Epithelial cell of esophagus (primary cell): ENCODE results near the gene ARHGAP22.
A peak's percentile ranks its signal among the peaks of the same experiment; 100 is the strongest.

Experiments
- DNase-seq: peaks from one replicate; pipeline ENCODE4 v3.0.0; 2010; ENCODE audit warnings: low read depth
- H3K4me3 ChIP-seq: 2 replicates; pipeline ENCODE4 v1.5.1; 2011; ENCODE audit warnings: mild to moderate bottlenecking, low read length, control low read depth
- TF ChIP-seq, protein P1 (sequence below): IDR thresholded peaks from 2 replicates; pipeline ENCODE4 v1.5.1; 2011; ENCODE audit warnings: low read depth, mild to moderate bottlenecking, low read length, control low read depth, inconsistent platforms; ENCODE audit not compliant: insufficient read depth; ENCODE audit errors: missing control alignments

ARHGAP22 gene

DNA sequence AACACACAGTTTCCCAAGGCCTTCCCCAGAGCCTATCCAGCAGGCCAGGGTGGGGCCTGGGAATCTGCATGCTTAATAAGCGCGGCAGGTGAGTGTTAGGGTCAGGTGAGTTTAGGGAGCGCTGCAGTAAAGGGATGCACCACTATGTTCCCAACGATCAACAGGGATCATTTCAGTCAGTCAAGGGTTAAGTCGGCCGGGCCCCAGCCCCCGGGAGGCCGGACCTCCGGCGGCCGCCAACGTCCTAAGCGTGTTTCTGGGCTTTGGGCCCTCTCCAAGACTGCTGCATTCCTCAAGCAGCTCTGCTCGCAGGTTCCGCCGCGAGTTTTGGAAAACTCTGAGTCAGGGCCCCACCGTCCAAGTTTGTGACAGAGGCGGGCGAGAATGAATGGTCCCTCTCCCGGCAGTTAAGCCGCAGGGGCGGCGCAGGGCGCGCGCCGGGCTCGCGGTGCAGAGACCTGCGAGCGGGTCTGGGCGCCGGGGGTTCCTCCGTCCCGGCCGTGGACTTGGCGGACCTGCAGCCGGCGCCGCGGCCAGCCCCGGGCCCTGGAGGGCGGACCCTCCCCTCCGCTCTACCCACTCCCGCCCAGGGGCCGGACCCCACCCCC, 81.6 kb downstream of the ARHGAP22 start:
- TF ChIP-seq, protein P1, sequence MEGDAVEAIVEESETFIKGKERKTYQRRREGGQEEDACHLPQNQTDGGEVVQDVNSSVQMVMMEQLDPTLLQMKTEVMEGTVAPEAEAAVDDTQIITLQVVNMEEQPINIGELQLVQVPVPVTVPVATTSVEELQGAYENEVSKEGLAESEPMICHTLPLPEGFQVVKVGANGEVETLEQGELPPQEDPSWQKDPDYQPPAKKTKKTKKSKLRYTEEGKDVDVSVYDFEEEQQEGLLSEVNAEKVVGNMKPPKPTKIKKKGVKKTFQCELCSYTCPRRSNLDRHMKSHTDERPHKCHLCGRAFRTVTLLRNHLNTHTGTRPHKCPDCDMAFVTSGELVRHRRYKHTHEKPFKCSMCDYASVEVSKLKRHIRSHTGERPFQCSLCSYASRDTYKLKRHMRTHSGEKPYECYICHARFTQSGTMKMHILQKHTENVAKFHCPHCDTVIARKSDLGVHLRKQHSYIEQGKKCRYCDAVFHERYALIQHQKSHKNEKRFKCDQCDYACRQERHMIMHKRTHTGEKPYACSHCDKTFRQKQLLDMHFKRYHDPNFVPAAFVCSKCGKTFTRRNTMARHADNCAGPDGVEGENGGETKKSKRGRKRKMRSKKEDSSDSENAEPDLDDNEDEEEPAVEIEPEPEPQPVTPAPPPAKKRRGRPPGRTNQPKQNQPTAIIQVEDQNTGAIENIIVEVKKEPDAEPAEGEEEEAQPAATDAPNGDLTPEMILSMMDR, result no peak
- DNase-seq, result peak; percentile 42
- H3K4me3 ChIP-seq, result peak overlapping the region; percentile 24

DNA sequence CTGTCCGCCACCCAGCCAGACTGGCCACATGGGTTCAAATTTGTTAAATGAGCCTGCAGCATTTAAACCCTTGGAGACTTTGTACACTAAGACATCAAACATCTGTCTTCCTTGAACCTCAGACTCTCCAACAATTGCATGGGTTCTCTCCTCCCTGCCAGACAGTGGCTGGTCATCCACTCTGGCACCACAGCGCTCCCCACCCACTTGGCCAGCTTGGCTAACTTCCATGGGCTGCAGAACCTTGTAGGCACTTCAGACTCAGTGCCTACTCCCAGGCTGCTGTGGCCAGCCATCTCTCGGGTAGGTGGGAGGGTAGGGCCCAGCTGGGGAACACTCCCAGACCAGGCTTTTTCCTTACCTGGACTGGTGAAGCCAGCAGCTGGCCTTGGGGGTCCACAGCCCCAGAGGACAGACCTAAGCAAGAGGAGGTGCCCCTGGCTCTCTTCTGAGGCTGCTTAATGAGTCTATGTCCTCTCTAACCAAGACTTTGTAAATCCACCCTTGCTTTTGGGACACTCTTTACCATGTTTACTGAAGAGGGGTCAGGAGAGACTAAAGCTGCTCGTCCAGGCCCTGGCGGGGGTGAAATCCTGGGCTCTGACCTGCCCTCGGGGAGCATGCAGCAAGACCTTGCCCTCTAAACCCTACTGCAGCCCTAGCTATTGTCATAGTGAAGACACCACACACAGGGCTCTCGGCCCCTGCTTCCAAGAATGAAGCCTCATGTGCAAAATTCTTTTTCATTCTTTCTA, 82.7 kb downstream of the ARHGAP22 start:
- no peak overlapping the region for H3K4me3 ChIP-seq
- DNase-seq, result no peak
- TF ChIP-seq, protein P1, result no peak

DNA sequence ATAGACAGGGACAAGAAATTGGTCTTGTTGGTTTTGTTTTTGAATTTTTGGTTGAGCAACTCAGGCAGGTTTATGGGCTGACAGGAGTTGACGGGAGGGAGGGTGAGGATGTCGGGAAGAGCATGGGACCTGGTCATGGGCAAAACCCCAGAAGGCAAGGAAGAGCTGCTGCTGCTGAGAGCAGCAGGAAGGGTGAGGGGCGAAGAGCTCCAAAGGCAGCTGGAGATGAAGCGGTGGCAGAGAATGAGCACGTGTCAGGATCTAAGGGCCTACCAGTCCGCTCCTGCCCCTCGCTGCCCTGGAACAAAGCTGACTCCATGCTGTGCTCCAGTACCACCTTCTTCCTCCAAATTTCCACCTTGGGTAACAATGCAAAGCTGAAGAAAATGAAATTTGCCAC, 84.3 kb downstream of the ARHGAP22 start:
- TF ChIP-seq, protein P1, result no peak
- no peak overlapping the region for H3K4me3 ChIP-seq
- no peak for DNase-seq

DNA sequence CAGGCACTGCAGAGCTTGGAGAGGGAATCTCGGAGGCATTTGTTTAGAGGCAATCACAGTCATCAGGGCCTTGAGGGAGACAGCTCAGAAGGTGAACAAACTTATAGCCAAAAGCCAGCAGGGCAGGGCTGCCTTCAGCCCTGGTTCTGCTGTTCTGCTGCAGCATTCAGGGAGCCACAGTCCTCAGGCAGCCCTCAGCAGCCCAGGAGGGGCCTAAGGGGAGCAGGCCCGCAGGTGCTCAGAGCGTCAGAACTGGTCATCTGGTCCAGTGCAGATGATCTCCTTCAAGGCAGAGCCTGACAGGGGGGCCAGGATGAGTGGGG, 84.7 kb downstream of the ARHGAP22 start:
- TF ChIP-seq, protein P1, result no peak
- H3K4me3 ChIP-seq, result no peak overlapping the region
- DNase-seq, result no peak

DNA sequence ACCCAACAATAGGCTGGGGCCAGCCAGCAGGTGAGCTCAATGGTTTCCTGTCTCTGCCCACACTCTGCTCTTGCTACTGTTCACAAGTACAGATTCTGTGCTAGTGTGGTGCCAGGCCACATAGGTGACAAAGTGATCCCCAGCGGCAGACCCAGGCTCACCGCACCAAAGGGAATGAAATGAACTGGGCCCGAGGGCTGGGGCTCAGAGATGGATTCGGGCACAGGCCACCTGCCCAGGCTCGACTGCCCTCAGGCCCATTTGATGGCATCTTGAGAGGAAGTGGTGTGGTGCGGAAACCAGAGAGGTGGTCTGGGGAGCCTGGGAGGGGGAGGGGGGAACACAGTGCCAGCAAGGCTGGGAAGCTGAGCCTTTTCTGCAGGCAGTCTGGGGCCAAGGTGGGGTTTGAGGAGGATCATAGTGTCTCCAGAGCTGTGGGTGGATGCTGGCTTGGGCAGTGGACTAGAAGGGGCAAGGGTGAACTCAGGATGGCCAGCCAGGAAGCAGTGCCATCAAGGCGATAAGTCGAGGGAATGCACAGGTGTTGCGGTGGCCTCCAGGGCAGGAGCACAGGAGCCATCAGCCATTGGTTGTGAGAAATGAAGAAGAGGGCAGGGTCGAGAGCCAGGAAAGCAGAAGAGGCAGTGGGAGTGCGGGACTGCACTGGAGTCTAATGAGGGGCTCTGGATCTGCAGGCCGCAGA, 85.2 kb downstream of the ARHGAP22 start:
- DNase-seq, result no peak
- TF ChIP-seq, protein P1, result no peak

DNA sequence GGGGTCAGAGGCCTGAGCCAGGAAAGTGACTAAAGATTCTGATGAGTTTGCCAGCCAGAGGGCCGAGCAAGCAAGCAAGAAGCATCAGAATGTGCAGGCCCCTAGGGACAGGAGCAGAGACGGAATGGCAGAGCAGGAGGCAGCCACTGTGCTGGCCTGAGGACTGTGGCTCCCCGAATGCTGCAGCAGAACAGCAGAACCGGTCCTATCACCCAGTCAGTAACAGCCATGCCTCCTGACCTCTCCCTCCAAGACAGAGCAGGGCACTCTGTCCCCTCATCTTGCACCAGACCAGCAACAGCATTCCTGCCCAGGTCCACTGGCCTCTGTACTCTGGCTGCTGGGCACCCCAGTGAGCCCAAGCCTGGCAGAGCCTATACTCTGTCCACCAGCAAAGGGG, 85.9 kb downstream of the ARHGAP22 start:
- TF ChIP-seq, protein P1, result no peak
- DNase-seq, result no peak
- no peak overlapping the region for H3K4me3 ChIP-seq

More for the DNA sequence above, 85.2 kb downstream of the ARHGAP22 start:
- no peak overlapping the region for H3K4me3 ChIP-seq
